Type B pancreatic cell (in vitro differentiated cells): ENCODE data around the gene FGF10. TPM values are rescaled to one million over a fixed set of nuclear protein-coding genes. Genes with fewer than 3 reads are reported as not detected.
A peak's percentile ranks its signal among the peaks of the same experiment; 100 is the strongest.

Experiments
- DNase-seq: peaks from one replicate; pipeline ENCODE4 v3.0.0; 2021; ENCODE audit warnings: mixed read lengths; ENCODE audit not compliant: unreplicated experiment; ENCODE audit errors: extremely low spot score
- H3K27ac Mint-ChIP-seq: 2 replicates; pipeline ENCODE4 v1.8.0; 2021; ENCODE audit warnings: mild to moderate bottlenecking, mixed read lengths
- H3K27me3 Mint-ChIP-seq: 2 replicates; pipeline ENCODE4 v1.8.0; 2021; ENCODE audit warnings: mixed read lengths
- H3K36me3 Mint-ChIP-seq: 2 replicates; pipeline ENCODE4 v1.8.0; 2021; ENCODE audit warnings: mixed read lengths
- H3K4me1 Mint-ChIP-seq: one replicate; pipeline ENCODE4 v1.8.0; 2021; ENCODE audit warnings: mixed read lengths; ENCODE audit not compliant: unreplicated experiment
- H3K4me3 Mint-ChIP-seq: 2 replicates; pipeline ENCODE4 v1.8.0; 2021; ENCODE audit warnings: mild to moderate bottlenecking, mixed read lengths
- H3K9me3 Mint-ChIP-seq: 2 replicates; pipeline ENCODE4 v1.8.0; 2021; ENCODE audit warnings: mixed read lengths
- long read RNA-seq: library from polyadenylated mRNA; unstranded; transcript quantifications from one replicate; pipeline ENCODE4 v2.0.0, GENCODE V29; 2020
- total RNA-seq: library from RNA; stranded (reverse); gene quantifications from 2 replicates; pipeline ENCODE4 v1.2.1, GENCODE V29; 2021; ENCODE audit warnings: low replicate concordance
- TF ChIP-seq, protein P1 (sequence below): fragments of 200-600 bp; sonication (generic); conservative IDR thresholded peaks from 2 replicates; pipeline ENCODE4 v1.5.0; 2021; ENCODE audit warnings: antibody characterized with exemption, mild to moderate bottlenecking

Gene FGF10
- total RNA-seq, result 1.5 and 9.8 TPM in 2 replicates
- long read RNA-seq, partial matches to known transcripts, result 0 of 3 reads
- long read RNA-seq, other reads (novel, unspliced or antisense), result 2 of 3 reads

GRCh38 chr5:44389090-44389822 is at the start of gene FGF10:
Gene FGF10 (minus strand): TSS chr5:44389420. CDS start chr5:44388682, 738 bp downstream.
- H3K27ac Mint-ChIP-seq, result peak within 1 kb of the TSS; percentile 63
- no peaks in the 10 kb centered on the region for H3K9me3 Mint-ChIP-seq
- H3K4me3 Mint-ChIP-seq, result peak within 1 kb of the TSS; percentile 89
- TF ChIP-seq, protein P1, sequence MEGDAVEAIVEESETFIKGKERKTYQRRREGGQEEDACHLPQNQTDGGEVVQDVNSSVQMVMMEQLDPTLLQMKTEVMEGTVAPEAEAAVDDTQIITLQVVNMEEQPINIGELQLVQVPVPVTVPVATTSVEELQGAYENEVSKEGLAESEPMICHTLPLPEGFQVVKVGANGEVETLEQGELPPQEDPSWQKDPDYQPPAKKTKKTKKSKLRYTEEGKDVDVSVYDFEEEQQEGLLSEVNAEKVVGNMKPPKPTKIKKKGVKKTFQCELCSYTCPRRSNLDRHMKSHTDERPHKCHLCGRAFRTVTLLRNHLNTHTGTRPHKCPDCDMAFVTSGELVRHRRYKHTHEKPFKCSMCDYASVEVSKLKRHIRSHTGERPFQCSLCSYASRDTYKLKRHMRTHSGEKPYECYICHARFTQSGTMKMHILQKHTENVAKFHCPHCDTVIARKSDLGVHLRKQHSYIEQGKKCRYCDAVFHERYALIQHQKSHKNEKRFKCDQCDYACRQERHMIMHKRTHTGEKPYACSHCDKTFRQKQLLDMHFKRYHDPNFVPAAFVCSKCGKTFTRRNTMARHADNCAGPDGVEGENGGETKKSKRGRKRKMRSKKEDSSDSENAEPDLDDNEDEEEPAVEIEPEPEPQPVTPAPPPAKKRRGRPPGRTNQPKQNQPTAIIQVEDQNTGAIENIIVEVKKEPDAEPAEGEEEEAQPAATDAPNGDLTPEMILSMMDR, result no peak
- H3K27me3 Mint-ChIP-seq, result peaks cover 79% of the 10 kb centered on the region
- H3K36me3 Mint-ChIP-seq, result no peaks in the 10 kb centered on the region
- H3K4me1 Mint-ChIP-seq, result peaks cover 50% of the 10 kb centered on the region
- DNase-seq, result peak; percentile 70

DNA sequence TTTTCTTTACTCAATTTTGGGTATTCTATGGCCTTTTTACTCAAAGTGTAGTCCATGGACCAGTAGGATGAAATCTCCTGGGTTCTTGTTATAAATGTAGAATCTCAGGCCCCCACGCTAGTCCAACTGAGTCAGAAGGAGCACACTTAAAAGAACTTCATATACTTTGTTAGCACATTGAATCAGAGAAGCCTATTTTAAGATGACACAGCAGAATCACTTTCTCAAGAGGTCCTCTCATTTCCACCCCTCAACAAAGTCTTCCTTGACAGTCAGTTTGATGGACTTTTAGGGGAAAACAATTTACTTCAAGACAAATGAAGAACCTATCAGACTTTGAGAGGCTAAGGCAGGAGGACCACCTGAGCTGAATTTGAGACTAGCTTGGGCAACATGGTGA is 37.7 kb upstream of the FGF10 start:
- no peaks in the 10 kb centered on the region for H3K27me3 Mint-ChIP-seq
- DNase-seq, result no peak
- no peaks in the 10 kb centered on the region for H3K36me3 Mint-ChIP-seq
- no peak overlapping the region for H3K27ac Mint-ChIP-seq
- no peak overlapping the region for H3K4me3 Mint-ChIP-seq
- H3K4me1 Mint-ChIP-seq, result no peaks in the 10 kb centered on the region
- TF ChIP-seq, protein P1, result no peak
- H3K9me3 Mint-ChIP-seq, result no peaks in the 10 kb centered on the region

DNA sequence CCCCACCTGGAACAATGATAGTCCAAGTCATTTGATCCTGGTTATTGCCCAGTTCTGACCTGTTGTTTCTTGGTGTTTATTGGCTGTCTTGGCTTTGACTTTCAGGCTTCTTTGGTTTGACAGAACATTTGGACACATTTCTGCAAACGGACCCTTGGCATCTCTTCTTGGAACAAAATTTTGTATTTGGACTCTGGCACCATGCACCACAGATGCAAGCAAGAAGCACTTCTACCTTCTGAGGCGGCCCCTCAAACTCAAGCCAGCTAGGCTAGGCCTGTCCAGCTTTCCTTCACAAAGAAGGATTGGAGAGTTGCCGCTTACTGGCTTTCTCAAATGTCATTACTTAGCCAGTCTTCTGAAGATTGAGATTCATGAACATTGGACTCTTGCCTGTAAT is 23.1 kb upstream of the FGF10 start:
- no peaks in the 10 kb centered on the region for H3K36me3 Mint-ChIP-seq
- H3K4me3 Mint-ChIP-seq, result no peak overlapping the region
- no peak for DNase-seq
- H3K27me3 Mint-ChIP-seq, result no peaks in the 10 kb centered on the region
- TF ChIP-seq, protein P1, result no peak
- H3K9me3 Mint-ChIP-seq, result no peaks in the 10 kb centered on the region
- no peaks in the 10 kb centered on the region for H3K4me1 Mint-ChIP-seq
- no peak overlapping the region for H3K27ac Mint-ChIP-seq

DNA sequence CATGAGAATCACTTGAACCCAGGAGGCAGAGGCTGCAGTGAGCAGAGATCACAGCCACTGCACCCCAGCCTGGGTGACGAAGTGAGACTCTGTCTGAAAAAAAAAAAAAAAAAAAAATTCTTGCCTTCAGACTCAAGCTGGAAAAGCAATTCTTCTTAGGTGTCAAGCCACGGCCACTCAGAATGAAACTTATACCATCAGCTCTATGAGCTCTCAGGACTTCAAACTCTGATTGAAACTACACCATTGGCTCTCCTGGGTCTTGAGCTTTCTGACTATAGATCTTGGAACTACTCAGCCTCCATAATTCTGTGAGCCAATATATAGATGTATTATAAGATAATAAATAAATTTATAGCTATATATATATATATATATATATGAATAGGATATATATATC is 12.9 kb upstream of the FGF10 start:
- no peak for DNase-seq
- no peaks in the 10 kb centered on the region for H3K27me3 Mint-ChIP-seq
- TF ChIP-seq, protein P1, result no peak
- no peaks in the 10 kb centered on the region for H3K36me3 Mint-ChIP-seq
- H3K27ac Mint-ChIP-seq, result no peak overlapping the region
- no peaks in the 10 kb centered on the region for H3K9me3 Mint-ChIP-seq
- no peak overlapping the region for H3K4me3 Mint-ChIP-seq
- no peaks in the 10 kb centered on the region for H3K4me1 Mint-ChIP-seq

DNA sequence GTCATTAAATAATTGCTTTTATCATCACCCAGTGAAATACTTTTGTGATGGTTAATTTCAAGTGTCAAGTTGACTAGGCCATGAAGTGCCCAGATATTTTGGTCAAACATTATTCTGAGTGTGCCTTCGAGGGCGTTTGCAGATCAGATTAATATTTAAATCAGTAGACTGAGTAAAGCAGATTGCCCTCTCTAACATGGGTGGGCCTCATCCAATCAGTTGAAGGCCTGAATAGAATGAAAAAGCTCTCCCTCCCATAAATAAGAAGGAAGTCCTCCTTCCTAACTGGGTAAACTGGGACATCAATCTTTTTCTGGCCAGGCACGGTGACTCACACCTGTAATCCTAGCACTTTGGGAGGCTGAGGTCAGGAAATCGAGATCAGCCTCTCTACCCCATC is 12.4 kb upstream of the FGF10 start:
- H3K9me3 Mint-ChIP-seq, result no peaks in the 10 kb centered on the region
- no peaks in the 10 kb centered on the region for H3K36me3 Mint-ChIP-seq
- H3K27ac Mint-ChIP-seq, result no peak overlapping the region
- H3K4me1 Mint-ChIP-seq, result no peaks in the 10 kb centered on the region
- TF ChIP-seq, protein P1, result no peak
- DNase-seq, result no peak
- no peaks in the 10 kb centered on the region for H3K27me3 Mint-ChIP-seq
- no peak overlapping the region for H3K4me3 Mint-ChIP-seq
